HEK293T (cell line): ENCODE results near the gene INSRR.

Experiments used
- ARNT ChIP-seq: fragments of 450-650 bp; IDR thresholded peaks from 2 replicates; pipeline ENCODE4 v1.6.1; 2017; ENCODE audit warnings: mild to moderate bottlenecking
- BHLHE40 ChIP-seq: fragments of 450-650 bp; IDR thresholded peaks from 2 replicates; pipeline ENCODE4 v1.6.1; 2016; ENCODE audit warnings: mild to moderate bottlenecking, moderate library complexity, borderline replicate concordance
- ELF4 ChIP-seq: fragments of 450-650 bp; IDR thresholded peaks from 2 replicates; pipeline ENCODE4 v1.6.1; 2017; ENCODE audit warnings: antibody characterized with exemption
- FOXA1 ChIP-seq: fragments of 450-650 bp; IDR thresholded peaks from 2 replicates; pipeline ENCODE4 v1.6.1; 2016; ENCODE audit warnings: mild to moderate bottlenecking
- FOXK2 ChIP-seq: fragments of 450-650 bp; IDR thresholded peaks from 2 replicates; pipeline ENCODE4 v1.6.1; 2016; ENCODE audit warnings: mild to moderate bottlenecking
- FOXM1 ChIP-seq: fragments of 450-650 bp; IDR thresholded peaks from 2 replicates; pipeline ENCODE4 v1.6.1; 2017; ENCODE audit warnings: mild to moderate bottlenecking, borderline replicate concordance
- HDGF ChIP-seq: fragments of 450-650 bp; IDR thresholded peaks from 2 replicates; pipeline ENCODE4 v1.6.1; 2017; ENCODE audit warnings: antibody characterized with exemption, borderline replicate concordance
- NFRKB ChIP-seq: fragments of 450-650 bp; IDR thresholded peaks from 2 replicates; pipeline ENCODE4 v1.6.1; 2016; ENCODE audit warnings: mild to moderate bottlenecking, moderate library complexity
- PKNOX1 ChIP-seq: fragments of 450-650 bp; IDR thresholded peaks from 2 replicates; pipeline ENCODE4 v1.6.1; 2016
- SP1 ChIP-seq: fragments of 450-650 bp; IDR thresholded peaks from 2 replicates; pipeline ENCODE4 v1.6.1; 2017
- SUZ12 ChIP-seq: fragments of 450-650 bp; IDR thresholded peaks from 2 replicates; pipeline ENCODE4 v1.6.1; 2016; ENCODE audit warnings: mild to moderate bottlenecking
- TARDBP ChIP-seq: fragments of 450-650 bp; IDR thresholded peaks from 2 replicates; pipeline ENCODE4 v1.6.1; 2016
- ZNF384 ChIP-seq: fragments of 450-650 bp; IDR thresholded peaks from 2 replicates; pipeline ENCODE4 v1.6.1; 2016

- TF ChIP-seq FOXA1 (no peak), ARNT (no peak), NFRKB (no peak), BHLHE40 (no peak), HDGF (no peak), PKNOX1 (no peak), SP1 (no peak), FOXM1 (no peak), ELF4 (no peak), SUZ12 (no peak), FOXK2 (no peak), TARDBP (no peak), ZNF384 (no peak)
Measured at GRCh38 chr1:156898971-156899664, 40.2 kb upstream of the INSRR start.
